ENCODE data around the gene SS18.

SS18 gene

DNA sequence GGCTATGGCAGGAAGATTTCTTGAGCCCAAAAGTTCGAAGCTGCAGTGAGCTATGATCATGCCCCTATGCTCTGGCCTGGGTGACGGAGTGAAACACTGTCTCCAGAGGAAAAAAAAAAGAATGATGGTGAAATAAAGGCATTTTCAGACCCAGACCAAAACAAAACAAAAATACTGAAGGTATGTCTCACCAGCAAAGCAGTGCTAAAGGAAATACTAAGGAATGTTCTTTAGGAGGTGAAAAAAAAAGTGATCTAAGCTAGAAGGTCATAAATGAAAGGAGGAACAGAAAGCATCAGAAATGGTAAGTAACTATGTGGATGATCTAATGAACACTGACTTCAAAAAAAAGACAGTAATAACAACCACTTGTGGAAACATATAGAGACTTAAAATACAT is 18.7 kb downstream of the SS18 start:
- no peak for DNase-seq (ENCODE audit: low spot score)

- DNase-seq (ENCODE audit: low spot score) = no peak
These were observed 19.4 kb downstream of the SS18 start for GRCh38 chr18:26071020-26071419.

GRCh38 chr18:26059357-26059756 is 31.1 kb downstream of the SS18 start:
- no peak for DNase-seq (ENCODE audit: low spot score)

GRCh38 chr18:26057344-26057773 is 33.1 kb downstream of the SS18 start:
- DNase-seq (ENCODE audit: low spot score) = no peak

GRCh38 chr18:26056291-26056690 is 34.1 kb downstream of the SS18 start:
- DNase-seq (ENCODE audit: low spot score) = no peak

GRCh38 chr18:26052505-26052904 is 37.9 kb downstream of the SS18 start:
- no peak for DNase-seq (ENCODE audit: low spot score)

DNA sequence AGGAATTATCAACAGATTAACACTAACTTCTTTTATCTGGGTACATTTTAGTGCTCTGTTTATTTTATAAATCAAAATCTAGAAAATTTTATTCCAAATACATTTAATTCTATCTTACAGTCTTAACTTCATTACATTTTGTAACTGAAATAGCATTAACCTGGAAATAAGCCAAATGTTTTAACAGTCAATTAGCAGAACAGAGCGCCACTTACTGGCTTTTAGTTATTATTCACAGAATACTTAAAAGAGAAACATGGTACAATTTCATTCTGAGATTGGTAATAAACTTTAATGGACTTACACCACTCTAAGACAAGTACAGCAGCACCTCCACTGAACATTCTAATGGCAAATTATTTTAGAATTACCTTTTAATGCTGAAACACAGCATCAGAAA is 38.6 kb downstream of the SS18 start:
- DNase-seq (ENCODE audit: low spot score) = no peak

- no peak for DNase-seq (ENCODE audit: low spot score)
These were observed 43.9 kb downstream of the SS18 start for GRCh38 chr18:26046419-26047077.

DNA sequence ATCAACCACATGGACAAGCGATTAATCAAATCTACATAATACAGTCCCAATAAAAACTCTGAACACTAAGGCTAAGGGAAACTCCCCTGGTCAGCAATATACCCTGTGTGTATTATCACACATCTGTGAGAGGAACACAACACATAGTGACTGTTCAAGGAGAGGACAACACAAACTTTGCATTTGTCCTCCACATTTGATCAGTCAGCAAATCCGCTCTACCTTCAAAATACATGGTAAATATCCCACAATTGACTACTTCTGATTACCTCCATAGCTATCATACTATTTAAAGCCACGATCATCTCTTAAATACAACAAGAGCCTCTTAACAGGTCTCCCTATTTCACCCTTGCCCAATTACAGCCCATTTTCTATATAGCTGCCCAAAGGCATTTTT is 45.6 kb downstream of the SS18 start:
- DNase-seq (ENCODE audit: low spot score) = no peak

DNA sequence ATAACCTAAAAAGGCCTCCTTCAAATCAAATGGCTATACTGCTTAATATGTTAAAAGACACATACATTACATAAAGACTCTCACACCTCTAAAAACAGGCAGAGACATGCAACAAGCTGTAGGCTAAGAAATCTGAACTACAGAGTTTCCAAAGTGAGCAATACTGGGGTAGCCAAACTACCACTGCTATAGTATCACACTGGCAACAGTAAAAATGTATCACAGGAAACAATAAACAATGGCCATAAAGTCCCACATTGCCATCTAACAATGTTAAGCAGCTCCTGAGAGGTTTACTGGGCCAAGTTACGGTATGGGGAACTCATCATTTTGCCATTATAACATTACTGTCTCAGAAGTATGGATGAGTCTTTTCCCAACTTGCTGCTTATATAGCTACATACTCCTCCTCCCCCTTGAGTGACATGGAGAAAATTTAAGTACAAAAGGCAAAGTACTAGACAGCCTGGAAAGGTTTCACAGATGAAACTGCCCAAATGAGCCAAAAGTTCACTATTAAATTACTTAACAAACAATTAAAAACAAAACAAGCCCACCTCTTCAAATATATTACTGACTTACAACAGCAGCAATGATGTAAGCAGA is 50.3 kb downstream of the SS18 start:
- DNase-seq (ENCODE audit: low spot score) = no peak

- no peak for DNase-seq (ENCODE audit: low spot score)
These were observed 51.2 kb downstream of the SS18 start for GRCh38 chr18:26039203-26039602.

GRCh38 chr18:26036635-26037034 is 53.8 kb downstream of the SS18 start:
- no peak for DNase-seq (ENCODE audit: low spot score)

GRCh38 chr18:26034850-26035497 is 55.4 kb downstream of the SS18 start:
- DNase-seq (ENCODE audit: low spot score) = no peak

GRCh38 chr18:26022585-26022984 is 67.8 kb downstream of the SS18 start:
- no peak for DNase-seq (ENCODE audit: low spot score)

- DNase-seq (ENCODE audit: low spot score) = no peak
These were observed 69.2 kb downstream of the SS18 start for GRCh38 chr18:26021061-26021754.

DNA sequence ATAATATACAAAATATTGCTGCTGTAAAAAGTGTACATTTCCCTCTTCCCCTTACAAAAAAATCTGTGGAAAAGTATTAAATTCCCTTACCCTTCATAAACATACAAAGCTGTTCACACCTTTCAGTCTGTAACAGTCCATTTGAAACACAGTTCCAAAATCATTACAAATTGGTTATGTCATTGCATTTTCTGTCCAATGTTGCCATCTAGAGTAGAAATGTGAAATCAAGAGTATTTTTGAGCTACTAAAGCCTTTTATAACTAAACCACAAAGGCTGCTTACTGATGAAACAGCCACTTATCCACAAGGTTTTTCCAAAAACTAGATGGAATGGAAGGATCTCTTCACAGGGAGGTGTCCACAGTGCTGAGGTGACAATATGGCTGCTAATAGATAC is 72.5 kb downstream of the SS18 start:
- no peak for DNase-seq (ENCODE audit: low spot score)

- DNase-seq (ENCODE audit: low spot score) = no peak
These were observed 76.0 kb downstream of the SS18 start for GRCh38 chr18:26014462-26014861.

GRCh38 chr18:26008619-26009018 is 81.8 kb downstream of the SS18 start:
- DNase-seq (ENCODE audit: low spot score) = no peak

GRCh38 chr18:26008096-26008495 is 82.3 kb downstream of the SS18 start:
- no peak for DNase-seq (ENCODE audit: low spot score)

GRCh38 chr18:26005950-26006349 is 84.5 kb downstream of the SS18 start:
- no peak for DNase-seq (ENCODE audit: low spot score)

DNA sequence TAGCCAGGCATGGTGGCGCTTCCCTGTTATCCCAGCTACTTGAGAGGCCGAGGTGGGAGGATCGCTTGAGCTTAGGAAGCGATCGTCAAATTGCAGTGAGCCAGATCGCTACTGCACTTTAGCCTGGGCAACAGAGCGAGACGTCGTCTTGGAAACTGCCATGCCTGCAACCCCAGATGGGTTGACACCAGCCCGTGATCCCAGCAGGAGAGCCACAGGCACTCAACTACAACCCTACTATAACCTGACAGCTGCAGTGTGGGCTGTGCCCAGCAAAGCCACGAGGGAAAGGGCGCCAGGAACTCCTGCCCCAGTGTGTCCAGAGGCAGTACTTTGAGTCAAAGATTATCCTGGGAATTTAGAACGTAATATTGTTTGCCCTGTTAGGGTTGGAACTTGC is 85.6 kb downstream of the SS18 start:
- no peak for DNase-seq (ENCODE audit: low spot score)

- no peak for DNase-seq (ENCODE audit: low spot score)
These were observed 86.6 kb downstream of the SS18 start for GRCh38 chr18:26003817-26004216.

DNA sequence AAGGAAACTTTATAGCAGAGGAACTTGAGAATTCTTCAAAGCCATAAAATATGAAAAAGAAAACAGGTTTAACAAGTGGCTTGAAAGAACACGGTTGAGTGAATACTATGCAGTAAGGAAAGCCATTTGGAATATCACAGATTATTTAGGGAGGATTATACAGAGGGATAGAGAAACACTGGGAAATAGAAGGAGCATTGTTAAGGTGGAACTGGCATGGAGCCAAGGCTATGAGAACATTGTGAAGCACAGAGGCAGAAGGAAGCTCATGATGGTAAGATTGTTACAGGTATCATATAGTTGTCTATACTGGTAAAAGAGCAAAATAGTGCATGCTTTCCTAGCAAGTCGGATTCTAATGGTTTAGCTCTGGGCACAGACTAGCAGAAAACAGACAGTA is 87.1 kb downstream of the SS18 start:
- no peak for DNase-seq (ENCODE audit: low spot score)
